ENCODE measurements around the gene SLC25A13.
A peak's percentile ranks its signal among the peaks of the same experiment; 100 is the strongest.
"Not testable (repeated sequence)": the region's sequence is repeated elsewhere in the genome, so short reads cannot be mapped to it uniquely, and the experiment has no call there.

SLC25A13 gene, protein sequence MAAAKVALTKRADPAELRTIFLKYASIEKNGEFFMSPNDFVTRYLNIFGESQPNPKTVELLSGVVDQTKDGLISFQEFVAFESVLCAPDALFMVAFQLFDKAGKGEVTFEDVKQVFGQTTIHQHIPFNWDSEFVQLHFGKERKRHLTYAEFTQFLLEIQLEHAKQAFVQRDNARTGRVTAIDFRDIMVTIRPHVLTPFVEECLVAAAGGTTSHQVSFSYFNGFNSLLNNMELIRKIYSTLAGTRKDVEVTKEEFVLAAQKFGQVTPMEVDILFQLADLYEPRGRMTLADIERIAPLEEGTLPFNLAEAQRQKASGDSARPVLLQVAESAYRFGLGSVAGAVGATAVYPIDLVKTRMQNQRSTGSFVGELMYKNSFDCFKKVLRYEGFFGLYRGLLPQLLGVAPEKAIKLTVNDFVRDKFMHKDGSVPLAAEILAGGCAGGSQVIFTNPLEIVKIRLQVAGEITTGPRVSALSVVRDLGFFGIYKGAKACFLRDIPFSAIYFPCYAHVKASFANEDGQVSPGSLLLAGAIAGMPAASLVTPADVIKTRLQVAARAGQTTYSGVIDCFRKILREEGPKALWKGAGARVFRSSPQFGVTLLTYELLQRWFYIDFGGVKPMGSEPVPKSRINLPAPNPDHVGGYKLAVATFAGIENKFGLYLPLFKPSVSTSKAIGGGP

DNA sequence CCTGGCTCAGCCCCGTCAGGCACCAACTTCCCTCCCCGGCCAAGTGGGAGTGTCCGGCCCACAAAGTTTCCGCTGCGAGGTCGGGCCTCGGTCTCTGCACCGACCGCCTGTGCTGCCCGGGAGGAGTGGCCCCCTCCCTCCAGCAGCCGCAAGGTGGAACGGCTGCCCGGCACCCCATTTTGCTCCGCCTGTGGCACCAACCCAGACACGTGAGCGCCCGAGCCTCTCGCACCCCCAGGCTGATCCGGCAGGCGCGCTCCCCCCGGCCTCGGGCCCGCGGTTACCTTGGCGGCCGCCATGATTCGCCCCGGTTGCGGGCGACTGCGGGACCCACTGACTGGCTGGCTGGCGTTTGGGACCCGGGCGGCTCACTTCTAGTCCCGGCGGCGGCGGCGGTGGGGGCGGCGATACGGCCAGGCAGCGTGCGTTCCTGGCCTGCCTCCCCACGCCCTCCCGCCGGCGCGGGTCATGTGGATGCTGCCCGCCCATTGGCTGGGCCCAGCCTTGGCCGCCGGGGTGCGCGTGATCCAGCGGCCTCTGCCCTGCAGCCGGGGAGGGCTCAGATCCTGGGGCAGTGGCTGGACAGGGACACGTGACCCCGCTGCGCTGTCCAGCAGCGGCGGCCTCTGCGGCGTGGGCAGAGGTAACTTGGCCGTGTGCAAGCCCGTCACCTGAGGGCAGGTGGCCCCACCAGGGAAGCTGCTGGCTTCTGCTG, at the start of gene SLC25A13:
Gene SLC25A13, minus strand, starts transcription at position 441 of the 715 bp plus-strand sequence. Its CDS starts 142 bp downstream, at position 299.
- DNase-seq (peak; percentile 57 to 58), ATAC-seq (peak; percentile 69)
- peaks cover 47% of the 10 kb centered on the region for H3K4me1 Mint-ChIP-seq
- H3K27ac Mint-ChIP-seq, result peak within 1 kb of the TSS; percentile 97
- peaks cover 20% of the 10 kb centered on the region for H3K27me3 Mint-ChIP-seq
- H3K4me3 Mint-ChIP-seq, result peak within 1 kb of the TSS; percentile 88 to 92
- H3K9me3 Mint-ChIP-seq, result peaks cover 0 to 12% of the 10 kb centered on the region in 2 donors

- peaks cover 12% of the 10 kb centered on the region for H3K27me3 Mint-ChIP-seq
- ATAC-seq, H3K27ac Mint-ChIP-seq, H3K4me3 Mint-ChIP-seq, H3K9me3 Mint-ChIP-seq, DNase-seq, H3K4me1 Mint-ChIP-seq: not testable (repeated sequence)
Measured at GRCh38 chr7:96365916-96366315, 44.0 kb upstream of the SLC25A13 start.

DNA sequence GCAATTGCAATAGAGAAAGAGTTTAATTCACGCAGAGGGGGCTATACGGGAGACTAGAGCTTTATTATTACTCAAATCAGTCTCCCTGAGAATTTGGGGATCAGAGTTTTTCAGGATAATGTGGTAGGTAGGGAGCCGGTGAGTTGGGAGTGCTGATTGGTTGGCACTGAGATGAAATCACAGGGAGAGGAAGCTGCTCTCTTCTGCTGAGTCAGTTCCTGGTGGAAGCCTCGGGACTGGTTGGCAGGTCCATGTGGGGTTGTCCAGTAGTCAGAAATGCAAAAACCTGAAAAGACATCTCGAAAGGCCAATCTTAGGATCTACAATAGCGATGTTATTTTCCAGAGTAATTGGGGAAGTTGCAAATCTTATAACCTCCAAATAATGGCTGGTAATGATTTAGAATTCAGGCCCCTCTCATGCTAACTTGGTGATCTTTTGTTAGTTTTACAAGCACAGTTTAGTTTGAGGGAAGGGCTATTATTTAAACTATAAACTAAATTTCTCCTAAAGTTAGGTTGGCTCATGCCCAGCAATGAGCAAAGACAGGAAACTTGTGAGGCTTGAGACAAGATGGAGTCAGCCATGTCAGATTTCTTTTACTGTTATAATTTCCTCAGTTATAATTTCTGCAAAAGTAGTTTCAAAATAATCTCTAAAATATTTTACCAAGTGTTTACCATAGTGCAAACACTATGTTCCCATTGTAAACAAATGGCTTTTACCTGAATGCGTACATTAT, 39.4 kb upstream of the SLC25A13 start:
- no peak overlapping the region for H3K4me3 Mint-ChIP-seq

DNA sequence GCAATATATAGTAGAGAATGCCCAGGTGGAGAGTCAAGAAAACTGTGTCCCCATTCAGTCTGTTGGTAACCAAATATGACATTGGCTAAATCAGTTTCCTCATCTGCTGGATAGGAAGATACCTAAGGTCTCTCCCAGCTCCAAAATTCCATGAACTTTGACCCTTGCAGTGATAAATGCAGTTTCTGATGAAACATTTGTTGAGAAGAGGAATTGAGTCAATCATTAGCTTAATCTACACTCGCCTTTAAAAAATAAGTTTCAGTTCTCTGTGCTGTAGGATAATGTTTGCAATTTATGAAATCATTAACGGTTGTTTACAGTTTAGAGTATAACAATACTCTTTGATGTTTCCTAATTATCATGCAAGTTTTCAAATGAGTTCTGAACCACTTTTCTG, 38.0 kb upstream of the SLC25A13 start:
- H3K4me3 Mint-ChIP-seq, result no peak overlapping the region
- no peaks in the 10 kb centered on the region for H3K9me3 Mint-ChIP-seq
- peaks cover 10% of the 10 kb centered on the region for H3K27me3 Mint-ChIP-seq
- DNase-seq (no peak), ATAC-seq (no peak)
- H3K27ac Mint-ChIP-seq, result no peak overlapping the region
- no peaks in the 10 kb centered on the region for H3K4me1 Mint-ChIP-seq

More for the DNA sequence above, 39.4 kb upstream of the SLC25A13 start:
- Mint-ChIP-seq H3K27ac (no peak overlapping the region), H3K4me1 (no peaks in the 10 kb centered on the region), H3K27me3 (peaks cover 10% of the 10 kb centered on the region), H3K9me3 (no peaks in the 10 kb centered on the region)
- ATAC-seq, result no peak
- no peak for DNase-seq

- peak overlapping the region in 1 of 2 donors; percentile 54 for H3K27ac Mint-ChIP-seq
- DNase-seq, H3K9me3 Mint-ChIP-seq, H3K27me3 Mint-ChIP-seq, ATAC-seq, H3K4me3 Mint-ChIP-seq, H3K4me1 Mint-ChIP-seq: not testable (repeated sequence)
Measured at GRCh38 chr7:96358236-96358971, 36.5 kb upstream of the SLC25A13 start.

- no peak for ATAC-seq
- Mint-ChIP-seq H3K9me3 (no peaks in the 10 kb centered on the region), H3K4me3 (no peak overlapping the region), H3K4me1 (no peaks in the 10 kb centered on the region), H3K27me3 (peaks cover 10% of the 10 kb centered on the region), H3K27ac (no peak overlapping the region)
- no peak for DNase-seq
Measured at GRCh38 chr7:96355990-96356506, 34.1 kb upstream of the SLC25A13 start.

GRCh38 chr7:96354881-96355280, 33.0 kb upstream of the SLC25A13 start:
- no peak for ATAC-seq
- Mint-ChIP-seq H3K27me3 (peaks cover 10% of the 10 kb centered on the region), H3K27ac (no peak overlapping the region), H3K4me1 (no peaks in the 10 kb centered on the region), H3K4me3 (no peak overlapping the region), H3K9me3 (no peaks in the 10 kb centered on the region)
- DNase-seq, result no peak

DNA sequence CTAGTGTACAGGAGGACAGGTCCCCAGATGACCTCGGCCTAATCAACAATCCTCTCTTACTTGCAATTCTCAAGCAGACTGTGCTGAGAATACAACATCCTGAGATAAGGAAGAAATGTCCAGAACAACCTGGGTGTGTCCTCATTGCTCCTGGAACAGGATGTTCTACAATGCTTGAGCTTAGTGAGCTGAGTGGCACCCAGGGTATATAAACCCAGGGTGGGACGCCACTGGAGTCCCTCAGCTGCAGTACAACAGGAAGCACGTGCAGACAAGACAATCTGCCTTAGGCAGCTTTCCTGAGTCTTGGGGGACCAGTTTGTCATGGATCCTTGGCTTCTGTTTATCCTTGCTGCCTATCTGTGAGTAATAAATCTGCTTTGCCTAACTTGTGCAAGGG, 27.7 kb upstream of the SLC25A13 start:
- no peak overlapping the region for H3K27ac Mint-ChIP-seq
- ATAC-seq, result no peak

GRCh38 chr7:96347471-96347870, 25.6 kb upstream of the SLC25A13 start:
- H3K27me3 Mint-ChIP-seq, result peaks cover 33% of the 10 kb centered on the region
- no peak for ATAC-seq
- no peak for DNase-seq
- no peaks in the 10 kb centered on the region for H3K9me3 Mint-ChIP-seq
- no peaks in the 10 kb centered on the region for H3K4me1 Mint-ChIP-seq
- H3K4me3 Mint-ChIP-seq, result no peak overlapping the region
- no peak overlapping the region for H3K27ac Mint-ChIP-seq

More for the DNA sequence above, 27.7 kb upstream of the SLC25A13 start:
- Mint-ChIP-seq H3K4me1 (no peaks in the 10 kb centered on the region), H3K4me3 (no peak overlapping the region), H3K9me3 (no peaks in the 10 kb centered on the region), H3K27me3 (peaks cover 33% of the 10 kb centered on the region)
- DNase-seq, result no peak

DNA sequence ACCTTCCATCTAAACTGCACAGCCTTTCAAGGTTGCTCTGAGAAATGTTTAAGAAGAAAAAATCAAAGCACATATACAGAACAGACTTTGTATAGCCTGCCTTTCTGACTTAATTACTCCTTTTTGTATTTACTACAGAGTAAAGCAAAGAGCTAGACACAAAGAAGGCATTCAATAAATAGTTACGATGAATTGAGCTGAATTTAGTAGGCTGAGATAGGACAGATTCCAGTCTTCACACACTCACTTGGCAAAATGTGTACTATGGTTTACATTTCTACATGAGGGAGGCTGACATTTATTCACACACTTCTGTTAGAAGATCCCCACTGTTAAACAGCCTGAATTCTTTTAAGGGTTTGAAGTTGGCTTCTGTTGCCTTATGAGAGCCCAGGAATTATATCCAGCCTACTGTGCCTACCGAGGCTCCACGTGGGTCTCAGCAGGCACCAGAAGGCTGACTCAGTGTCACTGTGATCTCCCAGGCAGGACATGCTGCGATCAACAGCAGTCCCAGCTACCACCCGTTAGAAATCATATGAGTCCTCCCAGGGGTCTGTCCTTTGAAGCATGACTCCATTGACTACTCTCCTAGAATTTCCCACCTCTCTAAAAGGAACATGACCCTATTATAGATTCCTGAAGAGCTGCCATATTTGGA, 24.5 kb upstream of the SLC25A13 start:
- ATAC-seq (no peak), DNase-seq (no peak)
- H3K27ac Mint-ChIP-seq, result no peak overlapping the region
- H3K4me1 Mint-ChIP-seq, result no peaks in the 10 kb centered on the region
- no peak overlapping the region for H3K4me3 Mint-ChIP-seq
- H3K27me3 Mint-ChIP-seq, result peaks cover 41% of the 10 kb centered on the region
- H3K9me3 Mint-ChIP-seq, result no peaks in the 10 kb centered on the region

- no peak for DNase-seq
- Mint-ChIP-seq H3K4me1 (no peaks in the 10 kb centered on the region), H3K9me3 (no peaks in the 10 kb centered on the region), H3K27ac (no peak overlapping the region), H3K4me3 (no peak overlapping the region), H3K27me3 (peaks cover 51% of the 10 kb centered on the region)
- no peak for ATAC-seq
Measured at GRCh38 chr7:96344236-96344635, 22.3 kb upstream of the SLC25A13 start.

- peaks cover 45% of the 10 kb centered on the region for H3K27me3 Mint-ChIP-seq
Measured at GRCh38 chr7:96342049-96342448, 20.2 kb upstream of the SLC25A13 start.

DNA sequence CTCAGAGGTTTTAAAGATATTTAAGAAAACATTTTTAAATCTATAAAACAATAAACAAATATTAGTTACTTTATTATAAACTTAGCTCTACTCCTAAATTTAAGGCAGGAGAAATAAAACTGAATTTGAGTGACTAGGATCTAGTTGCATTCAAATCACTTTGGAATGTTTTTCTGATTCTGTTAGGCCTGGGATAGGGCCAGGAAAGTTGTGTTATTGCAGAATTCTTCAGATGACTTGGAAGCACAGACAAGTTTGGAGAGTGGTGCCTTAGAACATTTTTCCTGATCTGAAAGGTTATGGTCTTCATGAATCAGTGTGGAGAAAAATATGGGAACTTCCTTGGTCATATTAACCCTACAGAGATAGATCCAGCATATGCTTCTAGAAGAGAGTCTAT, 15.6 kb upstream of the SLC25A13 start:
- DNase-seq (no peak), ATAC-seq (no peak)
- H3K4me1 Mint-ChIP-seq, result no peaks in the 10 kb centered on the region
- peaks cover 26% of the 10 kb centered on the region for H3K27me3 Mint-ChIP-seq
- no peak overlapping the region for H3K4me3 Mint-ChIP-seq
- no peak overlapping the region for H3K27ac Mint-ChIP-seq
- H3K9me3 Mint-ChIP-seq, result no peaks in the 10 kb centered on the region

More at GRCh38 chr7:96342049-96342448, 20.2 kb upstream of the SLC25A13 start:
- Mint-ChIP-seq H3K9me3 (no peaks in the 10 kb centered on the region), H3K27ac (no peak overlapping the region), H3K4me1 (no peaks in the 10 kb centered on the region), H3K4me3 (no peak overlapping the region)
- no peak for ATAC-seq
- no peak for DNase-seq

- H3K27ac Mint-ChIP-seq, result no peak overlapping the region
- DNase-seq (no peak), ATAC-seq (no peak)
- no peak overlapping the region for H3K4me3 Mint-ChIP-seq
- H3K9me3 Mint-ChIP-seq, result no peaks in the 10 kb centered on the region
- H3K4me1 Mint-ChIP-seq, result no peaks in the 10 kb centered on the region
- H3K27me3 Mint-ChIP-seq, result no peaks in the 10 kb centered on the region
Measured at GRCh38 chr7:96332325-96332724, 10.4 kb upstream of the SLC25A13 start.

Data from stimulated activated naive CD8-positive, alpha-beta T cell treated with anti-CD3 and anti-CD28 coated beads, Interleukin-15, amount 100 ng/mL, for 72 hours (primary cell).